ENCODE measurements around the gene MAP3K4.

The MAP3K4 gene

GRCh38 chr6:161021998-161022743 lies 30.6 kb downstream of the MAP3K4 start:
- H3K36me3 ChIP-seq (ENCODE audit: insufficient read depth, low read length): peaks cover 4% of the 10 kb centered on the region
- no peak overlapping the region for H2AFZ ChIP-seq (ENCODE audit: low read depth, low read length)
- H3K4me1 ChIP-seq (ENCODE audit: insufficient read depth, low read length): no peaks in the 10 kb centered on the region
- no peak overlapping the region for H3K4me3 ChIP-seq (ENCODE audit: low read length)
- peaks cover 3% of the 10 kb centered on the region for H3K9me3 ChIP-seq (ENCODE audit: low read length)
- no peaks in the 10 kb centered on the region for H3K27me3 ChIP-seq (ENCODE audit: insufficient read depth, low read length)

GRCh38 chr6:161023316-161023715 lies 31.7 kb downstream of the MAP3K4 start:
- Histone ChIP-seq H3K36me3 (ENCODE audit: insufficient read depth, low read length) (peaks cover 4% of the 10 kb centered on the region), H3K4me1 (ENCODE audit: insufficient read depth, low read length) (no peaks in the 10 kb centered on the region), H3K4me3 (ENCODE audit: low read length) (no peak overlapping the region), H3K27me3 (ENCODE audit: insufficient read depth, low read length) (no peaks in the 10 kb centered on the region), H3K9me3 (ENCODE audit: low read length) (peaks cover 3% of the 10 kb centered on the region), H2AFZ (ENCODE audit: low read depth, low read length) (no peak overlapping the region)

- peaks cover 3% of the 10 kb centered on the region for H3K9me3 ChIP-seq (ENCODE audit: low read length)
- H3K4me1 ChIP-seq (ENCODE audit: insufficient read depth, low read length): no peaks in the 10 kb centered on the region
- H3K36me3 ChIP-seq (ENCODE audit: insufficient read depth, low read length): peaks cover 4% of the 10 kb centered on the region
- H3K4me3 ChIP-seq (ENCODE audit: low read length): no peak overlapping the region
- no peaks in the 10 kb centered on the region for H3K27me3 ChIP-seq (ENCODE audit: insufficient read depth, low read length)
- H2AFZ ChIP-seq (ENCODE audit: low read depth, low read length): no peak overlapping the region
These were observed 32.9 kb downstream of the MAP3K4 start for GRCh38 chr6:161024364-161024920.

GRCh38 chr6:161027385-161027784 lies 35.8 kb downstream of the MAP3K4 start:
- Histone ChIP-seq H3K36me3 (ENCODE audit: insufficient read depth, low read length) (peaks cover 2% of the 10 kb centered on the region), H3K4me3 (ENCODE audit: low read length) (no peak overlapping the region), H3K9me3 (ENCODE audit: low read length) (peaks cover 3% of the 10 kb centered on the region), H2AFZ (ENCODE audit: low read depth, low read length) (no peak overlapping the region), H3K4me1 (ENCODE audit: insufficient read depth, low read length) (peaks cover 6% of the 10 kb centered on the region), H3K27me3 (ENCODE audit: insufficient read depth, low read length) (no peaks in the 10 kb centered on the region)

GRCh38 chr6:161029195-161029809 lies 37.7 kb downstream of the MAP3K4 start:
- Histone ChIP-seq H3K4me3 (ENCODE audit: low read length) (no peak overlapping the region), H3K4me1 (ENCODE audit: insufficient read depth, low read length) (peaks cover 6% of the 10 kb centered on the region), H3K9me3 (ENCODE audit: low read length) (peaks cover 3% of the 10 kb centered on the region), H3K27me3 (ENCODE audit: insufficient read depth, low read length) (no peaks in the 10 kb centered on the region), H2AFZ (ENCODE audit: low read depth, low read length) (no peak overlapping the region), H3K36me3 (ENCODE audit: insufficient read depth, low read length) (no peaks in the 10 kb centered on the region)

- peaks cover 7% of the 10 kb centered on the region for H3K36me3 ChIP-seq (ENCODE audit: insufficient read depth, low read length)
- peaks cover 6% of the 10 kb centered on the region for H3K4me1 ChIP-seq (ENCODE audit: insufficient read depth, low read length)
- no peak overlapping the region for H3K4me3 ChIP-seq (ENCODE audit: low read length)
- no peaks in the 10 kb centered on the region for H3K9me3 ChIP-seq (ENCODE audit: low read length)
- H3K27me3 ChIP-seq (ENCODE audit: insufficient read depth, low read length): no peaks in the 10 kb centered on the region
- H2AFZ ChIP-seq (ENCODE audit: low read depth, low read length): no peak overlapping the region
These were observed 40.3 kb downstream of the MAP3K4 start for GRCh38 chr6:161031721-161032495.

- no peak overlapping the region for H2AFZ ChIP-seq (ENCODE audit: low read depth, low read length)
- H3K4me3 ChIP-seq (ENCODE audit: low read length): no peak overlapping the region
- H3K4me1 ChIP-seq (ENCODE audit: insufficient read depth, low read length): peaks cover 6% of the 10 kb centered on the region
- H3K9me3 ChIP-seq (ENCODE audit: low read length): no peaks in the 10 kb centered on the region
- H3K27me3 ChIP-seq (ENCODE audit: insufficient read depth, low read length): no peaks in the 10 kb centered on the region
- peaks cover 12% of the 10 kb centered on the region for H3K36me3 ChIP-seq (ENCODE audit: insufficient read depth, low read length)
These were observed 42.1 kb downstream of the MAP3K4 start for GRCh38 chr6:161033667-161034066.

- Histone ChIP-seq H3K4me3 (ENCODE audit: low read length) (no peak overlapping the region), H3K27me3 (ENCODE audit: insufficient read depth, low read length) (no peaks in the 10 kb centered on the region), H3K9me3 (ENCODE audit: low read length) (no peaks in the 10 kb centered on the region), H3K4me1 (ENCODE audit: insufficient read depth, low read length) (peaks cover 6% of the 10 kb centered on the region), H3K36me3 (ENCODE audit: insufficient read depth, low read length) (peaks cover 13% of the 10 kb centered on the region), H2AFZ (ENCODE audit: low read depth, low read length) (no peak overlapping the region)
These were observed 43.8 kb downstream of the MAP3K4 start for GRCh38 chr6:161035182-161035980.

GRCh38 chr6:161035981-161036263 lies 44.4 kb downstream of the MAP3K4 start:
- H3K9me3 ChIP-seq (ENCODE audit: low read length): no peaks in the 10 kb centered on the region
- H3K4me1 ChIP-seq (ENCODE audit: insufficient read depth, low read length): peaks cover 6% of the 10 kb centered on the region
- no peak overlapping the region for H2AFZ ChIP-seq (ENCODE audit: low read depth, low read length)
- peaks cover 19% of the 10 kb centered on the region for H3K36me3 ChIP-seq (ENCODE audit: insufficient read depth, low read length)
- H3K4me3 ChIP-seq (ENCODE audit: low read length): no peak overlapping the region
- H3K27me3 ChIP-seq (ENCODE audit: insufficient read depth, low read length): no peaks in the 10 kb centered on the region

GRCh38 chr6:161037873-161038228 lies 46.3 kb downstream of the MAP3K4 start:
- Histone ChIP-seq H3K9me3 (ENCODE audit: low read length) (no peaks in the 10 kb centered on the region), H2AFZ (ENCODE audit: low read depth, low read length) (no peak overlapping the region), H3K27me3 (ENCODE audit: insufficient read depth, low read length) (no peaks in the 10 kb centered on the region), H3K36me3 (ENCODE audit: insufficient read depth, low read length) (peaks cover 28% of the 10 kb centered on the region), H3K4me3 (ENCODE audit: low read length) (no peak overlapping the region), H3K4me1 (ENCODE audit: insufficient read depth, low read length) (no peaks in the 10 kb centered on the region)

GRCh38 chr6:161038229-161039031 lies 46.9 kb downstream of the MAP3K4 start:
- Histone ChIP-seq H3K4me3 (ENCODE audit: low read length) (no peak overlapping the region), H3K27me3 (ENCODE audit: insufficient read depth, low read length) (no peaks in the 10 kb centered on the region), H3K9me3 (ENCODE audit: low read length) (no peaks in the 10 kb centered on the region), H3K4me1 (ENCODE audit: insufficient read depth, low read length) (no peaks in the 10 kb centered on the region), H3K36me3 (ENCODE audit: insufficient read depth, low read length) (peaks cover 34% of the 10 kb centered on the region), H2AFZ (ENCODE audit: low read depth, low read length) (no peak overlapping the region)

- no peak overlapping the region for H3K4me3 ChIP-seq (ENCODE audit: low read length)
- H3K36me3 ChIP-seq (ENCODE audit: insufficient read depth, low read length): peaks cover 34% of the 10 kb centered on the region
- no peaks in the 10 kb centered on the region for H3K27me3 ChIP-seq (ENCODE audit: insufficient read depth, low read length)
- H3K9me3 ChIP-seq (ENCODE audit: low read length): no peaks in the 10 kb centered on the region
- no peak overlapping the region for H2AFZ ChIP-seq (ENCODE audit: low read depth, low read length)
- H3K4me1 ChIP-seq (ENCODE audit: insufficient read depth, low read length): no peaks in the 10 kb centered on the region
These were observed 49.7 kb downstream of the MAP3K4 start for GRCh38 chr6:161041274-161041673.
